Measurements from ENCODE around the gene HUS1. TPM values are rescaled to one million over a fixed set of nuclear protein-coding genes. Genes with fewer than 3 reads are reported as not detected.

The HUS1 gene
- total and polyA plus RNA-seq, 2 of the 4 experiments (the other 2 are of a cell fraction) = 16.2 to 18.3 TPM

GRCh38 chr7:47982610-47983009, 3.2 kb upstream of the HUS1 start:
- CTCF ChIA-PET = interaction anchor here (0.8 to 1.9 kb wide), 3 partner anchors 9 to 128 kb away, joined by 3 to 8 read pairs (median 7); no protein-coding TSS in a partner anchor
- in situ Hi-C loops (cut with MboI; ENCODE audit: low sequenced_read_pairs) = loop anchor here (10.0 kb wide), 1 partner anchor 112 kb away; no protein-coding TSS in a partner anchor
- Histone ChIP-seq H3K14ac (replicated peaks; ENCODE audit: low read depth, low read length) (no peak overlapping the region), H3K9me1 (ENCODE audit: insufficient read depth, low read length) (no peaks in the 10 kb centered on the region), H3K27me3 (ENCODE audit: control insufficient read depth, insufficient read depth, low read length) (peaks cover 2% of the 10 kb centered on the region), H3K23ac (ENCODE audit: low read depth, low read length) (no peak overlapping the region), H3K56ac (ENCODE audit: extremely low read depth, insufficient read depth, low read length) (no peak overlapping the region), H4K5ac (ENCODE audit: low read depth, low read length) (no peak overlapping the region), H4K20me1 (ENCODE audit: insufficient read depth, low read length) (no peaks in the 10 kb centered on the region), H2BK20ac (ENCODE audit: low read depth, low read length) (no peak overlapping the region), H3K4ac (ENCODE audit: low read depth, low read length) (no peak overlapping the region), H3K4me3 (ENCODE audit: insufficient read depth, low read depth, low read length) (no peak overlapping the region), H2AK9ac (replicated peaks; ENCODE audit: low read depth, low read length, poor library complexity) (no peak overlapping the region), H2AFZ (replicated peaks; ENCODE audit: low read length, poor library complexity) (no peak overlapping the region), H3K79me1 (ENCODE audit: low read depth in 1 of 2, low read length in 2 of 2) (peaks cover 13 to 14% of the 10 kb centered on the region in 2 experiments), H3K4me1 (ENCODE audit: control insufficient read depth, insufficient read depth, low read length) (peaks cover 3% of the 10 kb centered on the region), H2BK120ac (ENCODE audit: low read depth, low read length) (no peak overlapping the region), H3K9ac (ENCODE audit: low read depth, low read length) (no peak overlapping the region), H2BK5ac (ENCODE audit: low read depth, low read length, poor library complexity, severe bottlenecking) (no peak overlapping the region), H3K9me3 (ENCODE audit: control insufficient read depth, insufficient read depth, low read length) (no peaks in the 10 kb centered on the region), H3K18ac (ENCODE audit: low read depth, low read length) (no peak overlapping the region), H3K36me3 (ENCODE audit: control insufficient read depth, insufficient read depth, low read length) (peaks cover 2% of the 10 kb centered on the region; the same call in 1 of the 2 replicates), H4K8ac (ENCODE audit: low read depth in 2 of 2, low read length in 2 of 2) (no peak overlapping the region), H3K4me2 (ENCODE audit: low read depth, low read length) (no peak overlapping the region), H4K91ac (ENCODE audit: insufficient read depth, low read depth, low read length) (no peak overlapping the region), H2BK15ac (ENCODE audit: low read depth, low read length) (no peak overlapping the region), H2AK5ac (ENCODE audit: low read depth, low read length) (no peak overlapping the region), H3K27ac (ENCODE audit: insufficient read depth, low read length) (no peak overlapping the region)
- WGBS, 2 experiments (ENCODE audit: extremely low coverage in 2 of 2, insufficient read length in 1 of 2) = no CpG with 5 or more reads among the region's 2 CpGs
- dilution Hi-C loops (cut with HindIII; ENCODE audit: low sequenced_read_pairs, unreplicated experiment) = loop anchor here (25.0 kb wide), 1 partner anchor 130 kb away; no protein-coding TSS in a partner anchor
- no peak for TF ChIP-seq RFX5 (IDR thresholded peaks at IDR 0.05; ENCODE audit: low read depth, low read length)
- TF ChIP-seq CEBPB (IDR thresholded peaks at IDR 0.05; ENCODE audit: low read depth, low read length) = no peak
- no peak for TF ChIP-seq POLR2A (IDR thresholded peaks at IDR 0.05; ENCODE audit: low read depth, low read length)
- TF ChIP-seq, protein P1, sequence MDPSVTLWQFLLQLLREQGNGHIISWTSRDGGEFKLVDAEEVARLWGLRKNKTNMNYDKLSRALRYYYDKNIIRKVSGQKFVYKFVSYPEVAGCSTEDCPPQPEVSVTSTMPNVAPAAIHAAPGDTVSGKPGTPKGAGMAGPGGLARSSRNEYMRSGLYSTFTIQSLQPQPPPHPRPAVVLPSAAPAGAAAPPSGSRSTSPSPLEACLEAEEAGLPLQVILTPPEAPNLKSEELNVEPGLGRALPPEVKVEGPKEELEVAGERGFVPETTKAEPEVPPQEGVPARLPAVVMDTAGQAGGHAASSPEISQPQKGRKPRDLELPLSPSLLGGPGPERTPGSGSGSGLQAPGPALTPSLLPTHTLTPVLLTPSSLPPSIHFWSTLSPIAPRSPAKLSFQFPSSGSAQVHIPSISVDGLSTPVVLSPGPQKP (IDR thresholded peaks at IDR 0.05; ENCODE audit: borderline replicate concordance, low read depth, low read length) = no peak
- TF ChIP-seq RAD21 (IDR thresholded peaks at IDR 0.05; ENCODE audit: low read length) = no peak
- TF ChIP-seq MAFK (IDR thresholded peaks at IDR 0.05; ENCODE audit: low read depth, low read length) = no peak
- no peak for TF ChIP-seq BHLHE40 (IDR thresholded peaks at IDR 0.05; ENCODE audit: low read depth, low read length)
- no peak for TF ChIP-seq NFE2L2 (IDR thresholded peaks at IDR 0.05; ENCODE audit: low read depth, low read length)
- TF ChIP-seq MAZ (IDR thresholded peaks at IDR 0.05; ENCODE audit: borderline replicate concordance, low read depth, low read length) = no peak
- TF ChIP-seq FOS (IDR thresholded peaks at IDR 0.05; ENCODE audit: low read depth, low read length) = no peak
- TF ChIP-seq MXI1 (IDR thresholded peaks at IDR 0.05; ENCODE audit: borderline replicate concordance, low read depth, low read length) = no peak
- no peak for TF ChIP-seq SMC3 (IDR thresholded peaks at IDR 0.05; ENCODE audit: low read depth, low read length)
- TF ChIP-seq RCOR1 (IDR thresholded peaks at IDR 0.05; ENCODE audit: insufficient replicate concordance, low read length) = no peak
- no peak for TF ChIP-seq CTCF (conservative IDR thresholded peaks at IDR 0.05; ENCODE audit: low read depth, low read length)
- TF ChIP-seq USF2 (IDR thresholded peaks at IDR 0.05; ENCODE audit: low read depth, low read length) = no peak
- TF ChIP-seq CHD1 (IDR thresholded peaks at IDR 0.05; ENCODE audit: low read depth, low read length) = no peak
- intact Hi-C loops (cut with micrococcal nuclease) = no loop called here
- BruUV-seq (replicated peaks) = no TSS peak
- ATAC-seq (ENCODE audit: low read depth) = no peak
- POLR2A ChIA-PET (ENCODE audit: unreplicated experiment) = interaction anchor here (0.6 kb wide), 1 partner anchor 156 kb away, joined by 4 read pairs; no protein-coding TSS in a partner anchor
- no peak for DNase-seq
